Measurements from ENCODE around the gene PRLR.
A peak's percentile ranks its signal among the peaks of the same experiment; 100 is the strongest.
"Not testable (repeated sequence)": the region's sequence is repeated elsewhere in the genome, so short reads cannot be mapped to it uniquely, and the experiment has no call there.

PRLR gene

GRCh38 chr5:35195472-35195852 is 34.8 kb downstream of the PRLR start:
- no peak for DNase-seq (ENCODE audit: low spot score)

GRCh38 chr5:35194635-35195471 is 35.4 kb downstream of the PRLR start:
- DNase-seq (ENCODE audit: low spot score): no peak

- DNase-seq (ENCODE audit: low spot score): no peak
These were observed 37.8 kb downstream of the PRLR start for GRCh38 chr5:35192506-35192905.

- DNase-seq (ENCODE audit: low spot score): not testable (repeated sequence)
These were observed 40.5 kb downstream of the PRLR start for GRCh38 chr5:35189801-35190200.

- no peak for DNase-seq (ENCODE audit: low spot score)
These were observed 42.2 kb downstream of the PRLR start for GRCh38 chr5:35188031-35188457.

GRCh38 chr5:35187621-35188020 is 42.7 kb downstream of the PRLR start:
- DNase-seq (ENCODE audit: low spot score): not testable (repeated sequence)

GRCh38 chr5:35186749-35187148 is 43.5 kb downstream of the PRLR start:
- DNase-seq (ENCODE audit: low spot score): no peak

- DNase-seq (ENCODE audit: low spot score): no peak
These were observed 44.8 kb downstream of the PRLR start for GRCh38 chr5:35185518-35185917.

- no peak for DNase-seq (ENCODE audit: low spot score)
These were observed 46.7 kb downstream of the PRLR start for GRCh38 chr5:35183556-35183955.

- peak; percentile 41 for DNase-seq (ENCODE audit: low spot score)
These were observed 47.3 kb downstream of the PRLR start for GRCh38 chr5:35182910-35183535.

GRCh38 chr5:35182486-35182885 is 47.8 kb downstream of the PRLR start:
- DNase-seq (ENCODE audit: low spot score): no peak

GRCh38 chr5:35180046-35180445 is 50.2 kb downstream of the PRLR start:
- DNase-seq (ENCODE audit: low spot score): no peak

- DNase-seq (ENCODE audit: low spot score): no peak
These were observed 52.5 kb downstream of the PRLR start for GRCh38 chr5:35177783-35178182.

GRCh38 chr5:35172533-35172932 is 57.8 kb downstream of the PRLR start:
- no peak for DNase-seq (ENCODE audit: low spot score)

GRCh38 chr5:35171991-35172390 is 58.3 kb downstream of the PRLR start:
- DNase-seq (ENCODE audit: low spot score): no peak

GRCh38 chr5:35171078-35171477 is 59.2 kb downstream of the PRLR start:
- DNase-seq (ENCODE audit: low spot score): no peak

- no peak for DNase-seq (ENCODE audit: low spot score)
These were observed 64.2 kb downstream of the PRLR start for GRCh38 chr5:35166043-35166442.

GRCh38 chr5:35164860-35165542 is 65.3 kb downstream of the PRLR start:
- no peak for DNase-seq (ENCODE audit: low spot score)

GRCh38 chr5:35163710-35164033 is 66.6 kb downstream of the PRLR start:
- no peak for DNase-seq (ENCODE audit: low spot score)

GRCh38 chr5:35162848-35163709 is 67.2 kb downstream of the PRLR start:
- DNase-seq (ENCODE audit: low spot score): no peak

GRCh38 chr5:35161652-35162273 is 68.5 kb downstream of the PRLR start:
- DNase-seq (ENCODE audit: low spot score): no peak

Data from AG08396 (cell line).